Tongue (tissue), 2 donors: ENCODE results near the gene BCL2L1. TPM values are rescaled to one million over a fixed set of nuclear protein-coding genes. Genes with fewer than 3 reads are reported as not detected.

Source experiments
- DNase-seq: peaks from one replicate; pipeline ENCODE4 v3.0.0-alpha.2; 2015
- total RNA-seq: library from RNA; depleted of rRNA; stranded (reverse); fragments of >200 nt; gene quantifications from one replicate; pipeline ENCODE4 v1.2.3, GENCODE V29; 2014

The BCL2L1 gene
- total RNA-seq, 1 donor from 2014 or later = 37.2 TPM

- DNase-seq = no peak
Measured at GRCh38 chr20:31708736-31709534, 13.7 kb downstream of the BCL2L1 start.

GRCh38 chr20:31707994-31708735 lies 14.5 kb downstream of the BCL2L1 start:
- peak; percentile 92 for DNase-seq

- DNase-seq = no peak
Measured at GRCh38 chr20:31707258-31707615, 15.4 kb downstream of the BCL2L1 start.

GRCh38 chr20:31706607-31707257 lies 15.9 kb downstream of the BCL2L1 start:
- no peak for DNase-seq

GRCh38 chr20:31705598-31706597 lies 16.8 kb downstream of the BCL2L1 start:
- no peak for DNase-seq

GRCh38 chr20:31705191-31705590 lies 17.5 kb downstream of the BCL2L1 start:
- no peak for DNase-seq

- peak; percentile 48 for DNase-seq
Measured at GRCh38 chr20:31704225-31705119, 18.2 kb downstream of the BCL2L1 start.

GRCh38 chr20:31701591-31701990 lies 21.1 kb downstream of the BCL2L1 start:
- DNase-seq = no peak

- no peak for DNase-seq
Measured at GRCh38 chr20:31700747-31701146, 21.9 kb downstream of the BCL2L1 start.

GRCh38 chr20:31699801-31700728 lies 22.6 kb downstream of the BCL2L1 start:
- no peak for DNase-seq

- peak; percentile 86 for DNase-seq
Measured at GRCh38 chr20:31698803-31699718, 23.6 kb downstream of the BCL2L1 start.

GRCh38 chr20:31698243-31698802 lies 24.3 kb downstream of the BCL2L1 start:
- no peak for DNase-seq

GRCh38 chr20:31695849-31696804 lies 26.5 kb downstream of the BCL2L1 start:
- DNase-seq = no peak

GRCh38 chr20:31694842-31695593 lies 27.6 kb downstream of the BCL2L1 start:
- DNase-seq = no peak

- DNase-seq = peak; percentile 79
Measured at GRCh38 chr20:31693987-31694661, 28.5 kb downstream of the BCL2L1 start.

- no peak for DNase-seq
Measured at GRCh38 chr20:31693402-31693801, 29.3 kb downstream of the BCL2L1 start.
